HG03097 (cell line): ENCODE measurements around the gene FTH1.

ENCODE experiments used
- ATAC-seq: cut with Tn5 transposase; IDR thresholded peaks from one replicate; pipeline ENCODE4 v1.9.1; 2021; ENCODE audit not compliant: unreplicated experiment, low FRiP score

FTH1 gene

GRCh38 chr11:61951484-61952135, 15.8 kb downstream of the FTH1 start:
- ATAC-seq: no peak

- ATAC-seq: no peak
Observed at GRCh38 chr11:61950035-61950547, 17.3 kb downstream of the FTH1 start, which contains the start of gene BEST1. TSS of gene BEST1 (plus strand) at chr11:61950351. CDS start at chr11:61951807, 1,456 bp downstream.

DNA sequence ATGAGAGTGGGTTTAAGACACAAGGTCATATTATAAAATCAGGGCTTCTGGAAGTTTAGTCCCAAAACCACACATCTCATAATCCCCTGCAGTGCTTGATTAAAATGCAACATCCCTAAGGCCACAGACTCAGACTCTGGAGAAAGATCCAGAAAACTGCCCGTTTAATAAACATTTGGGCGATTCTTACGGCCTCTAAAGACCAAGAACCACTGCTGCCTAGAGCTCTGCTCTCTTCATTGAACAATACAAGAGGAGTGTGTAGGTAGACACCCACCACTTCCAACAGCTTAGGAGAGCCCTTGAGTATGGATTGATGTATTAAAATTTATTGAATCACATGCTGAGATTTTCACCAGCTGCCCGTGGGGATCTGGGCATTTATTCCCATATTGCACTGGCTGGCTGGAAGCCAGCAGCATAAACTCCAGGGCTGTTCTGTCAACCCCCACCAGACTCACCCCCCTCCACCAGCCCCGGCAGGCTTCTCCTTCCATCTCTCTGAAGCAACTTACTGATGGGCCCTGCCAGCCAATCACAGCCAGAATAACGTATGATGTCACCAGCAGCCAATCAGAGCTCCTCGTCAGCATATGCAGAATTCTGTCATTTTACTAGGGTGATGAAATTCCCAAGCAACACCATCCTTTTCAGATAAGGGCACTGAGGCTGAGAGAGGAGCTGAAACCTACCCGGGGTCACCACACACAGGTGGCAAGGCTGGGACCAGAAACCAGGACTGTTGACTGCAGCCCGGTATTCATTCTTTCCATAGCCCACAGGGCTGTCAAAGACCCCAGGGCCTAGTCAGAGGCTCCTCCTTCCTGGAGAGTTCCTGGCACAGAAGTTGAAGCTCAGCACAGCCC, 18.0 kb downstream of the FTH1 start:
- no peak for ATAC-seq

DNA sequence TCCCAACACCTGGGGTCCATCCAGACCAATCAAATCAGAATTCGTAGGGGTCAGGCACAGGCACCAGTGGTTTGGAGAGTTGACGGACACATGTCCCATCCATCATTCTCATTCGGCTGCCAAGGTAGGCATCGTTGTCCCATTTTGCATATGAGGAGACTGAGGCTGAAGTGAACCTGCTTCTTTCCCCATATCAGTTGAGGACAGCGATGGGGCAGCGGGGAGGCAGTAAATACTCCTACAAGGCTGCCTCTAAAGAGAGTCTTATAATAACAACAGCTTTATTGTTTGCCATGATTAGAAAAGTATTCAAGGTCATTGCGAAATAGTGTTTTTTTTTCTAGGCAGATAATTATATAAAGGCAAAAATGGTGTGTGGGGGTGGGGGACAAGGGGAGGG, 18.9 kb downstream of the FTH1 start:
- ATAC-seq: no peak

GRCh38 chr11:61947486-61948210, 19.8 kb downstream of the FTH1 start:
- no peak for ATAC-seq

DNA sequence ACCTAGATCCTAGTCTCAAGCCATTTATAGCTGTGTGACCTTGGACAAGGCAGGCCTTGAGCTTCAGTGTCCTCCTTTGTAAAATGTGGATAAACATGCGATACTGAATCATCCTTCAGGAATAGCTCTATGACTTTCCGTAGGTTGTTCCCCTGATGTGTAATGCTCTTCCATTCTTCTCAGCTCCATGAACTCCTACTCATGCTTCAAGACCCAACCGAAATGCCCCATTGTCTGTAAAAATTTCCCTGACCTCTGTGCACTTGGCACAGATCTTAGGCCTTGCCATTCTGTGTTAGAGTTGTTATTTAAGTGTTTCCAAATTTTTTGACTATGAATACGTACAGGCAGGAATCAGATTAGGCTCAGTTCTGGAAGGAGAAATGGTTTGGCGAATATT, 20.5 kb downstream of the FTH1 start:
- ATAC-seq: no peak

GRCh38 chr11:61945191-61945590, 22.2 kb downstream of the FTH1 start:
- ATAC-seq: no peak

DNA sequence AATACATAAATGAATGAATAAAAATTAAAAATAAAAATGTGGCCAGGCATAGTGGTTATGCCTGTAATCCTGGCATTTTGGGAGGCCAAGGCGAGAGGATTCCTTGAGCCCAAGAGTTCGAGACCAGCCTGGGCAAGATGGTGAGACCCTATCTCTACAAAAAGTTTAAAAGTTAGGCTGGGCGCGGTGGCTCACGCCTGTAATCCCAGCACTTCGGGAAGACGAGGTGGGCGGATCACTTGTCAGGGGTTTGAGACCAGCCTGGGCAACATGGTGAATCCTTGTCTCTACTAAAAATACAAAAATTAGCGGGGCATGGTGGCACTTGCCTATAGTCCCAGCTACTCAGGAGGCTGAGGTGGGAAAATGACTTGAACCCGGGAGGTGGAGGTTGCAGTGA, 27.0 kb downstream of the FTH1 start:
- no peak for ATAC-seq

DNA sequence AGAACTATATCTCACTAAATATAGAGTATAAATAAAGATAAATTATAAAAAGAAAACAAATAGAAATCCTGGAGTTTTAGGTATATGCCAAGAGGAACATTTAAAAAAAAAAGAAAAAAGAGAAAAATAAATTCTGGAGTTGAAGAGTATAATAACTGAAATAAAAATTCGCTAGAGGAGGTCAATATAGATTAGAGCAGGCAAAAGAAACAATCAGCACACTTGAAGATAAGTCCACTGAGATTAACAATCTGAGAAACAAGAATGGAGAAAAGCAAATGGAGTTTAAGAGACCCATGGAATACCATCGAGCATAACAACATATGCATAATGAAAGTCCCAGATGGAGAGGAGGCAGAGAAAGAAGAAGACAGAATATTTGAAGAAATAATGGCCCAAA, 31.6 kb downstream of the FTH1 start:
- no peak for ATAC-seq

GRCh38 chr11:61930933-61931332, 36.5 kb downstream of the FTH1 start:
- ATAC-seq: no peak

DNA sequence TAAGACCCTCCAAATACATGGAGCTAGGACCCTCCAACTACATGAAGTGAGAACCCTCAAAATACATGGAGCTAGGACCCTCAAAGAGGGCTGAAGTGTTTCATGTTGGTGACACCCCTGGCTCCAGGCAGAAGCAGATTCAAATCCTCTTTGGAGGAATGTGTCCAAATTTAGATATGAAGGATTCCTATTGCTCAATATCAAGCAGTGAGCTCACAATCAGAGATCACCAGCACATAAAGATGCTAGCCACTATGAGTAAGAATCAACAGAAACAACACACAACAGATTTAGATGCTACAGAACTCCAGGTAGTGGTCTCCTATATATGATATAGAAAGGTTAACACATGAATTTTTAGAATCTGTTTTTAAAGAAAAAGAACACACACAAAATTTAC, 38.8 kb downstream of the FTH1 start:
- no peak for ATAC-seq

DNA sequence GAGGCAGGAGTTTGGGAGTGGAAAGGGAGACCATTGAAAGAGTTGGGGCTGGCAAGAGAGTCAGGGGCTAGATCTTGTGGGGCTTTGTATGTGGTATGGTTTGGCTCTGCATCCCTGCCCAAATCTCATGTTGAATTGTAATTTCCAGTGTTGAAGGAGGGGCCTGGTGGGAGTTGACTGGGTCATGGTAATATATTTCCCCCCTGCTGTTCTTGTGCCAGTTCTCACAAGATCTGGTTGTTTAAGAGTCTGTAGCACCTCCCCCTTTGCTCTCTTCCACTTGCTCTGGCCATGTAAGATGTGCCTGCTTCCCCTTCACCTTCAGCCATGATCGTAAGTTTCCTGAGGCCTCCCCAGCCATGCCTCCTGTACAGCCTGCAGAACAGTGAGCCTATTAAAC, 39.9 kb downstream of the FTH1 start:
- ATAC-seq: no peak

- no peak for ATAC-seq
Observed at GRCh38 chr11:61926235-61926634, 41.2 kb downstream of the FTH1 start.

- ATAC-seq: no peak
Observed at GRCh38 chr11:61925736-61926135, 41.7 kb downstream of the FTH1 start.

DNA sequence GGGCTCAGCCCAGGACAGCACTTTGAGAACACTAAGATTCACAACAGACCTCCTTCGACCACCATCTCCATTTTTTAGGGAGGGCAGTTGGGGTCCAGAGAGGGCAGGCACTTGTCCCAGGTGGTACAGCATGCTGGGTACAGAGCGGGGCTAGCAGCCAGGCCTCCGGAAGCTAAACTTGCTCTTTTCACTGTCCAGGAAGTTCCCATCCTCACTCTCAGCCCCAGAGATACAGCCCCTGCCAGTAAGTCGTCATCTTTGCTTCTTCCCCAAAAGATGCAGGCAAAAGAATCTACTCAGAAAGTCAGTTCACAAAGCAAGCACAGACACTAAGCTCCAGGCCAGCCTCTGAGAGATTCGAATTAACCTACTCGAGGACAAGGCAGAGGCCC, 43.4 kb downstream of the FTH1 start:
- ATAC-seq: no peak

DNA sequence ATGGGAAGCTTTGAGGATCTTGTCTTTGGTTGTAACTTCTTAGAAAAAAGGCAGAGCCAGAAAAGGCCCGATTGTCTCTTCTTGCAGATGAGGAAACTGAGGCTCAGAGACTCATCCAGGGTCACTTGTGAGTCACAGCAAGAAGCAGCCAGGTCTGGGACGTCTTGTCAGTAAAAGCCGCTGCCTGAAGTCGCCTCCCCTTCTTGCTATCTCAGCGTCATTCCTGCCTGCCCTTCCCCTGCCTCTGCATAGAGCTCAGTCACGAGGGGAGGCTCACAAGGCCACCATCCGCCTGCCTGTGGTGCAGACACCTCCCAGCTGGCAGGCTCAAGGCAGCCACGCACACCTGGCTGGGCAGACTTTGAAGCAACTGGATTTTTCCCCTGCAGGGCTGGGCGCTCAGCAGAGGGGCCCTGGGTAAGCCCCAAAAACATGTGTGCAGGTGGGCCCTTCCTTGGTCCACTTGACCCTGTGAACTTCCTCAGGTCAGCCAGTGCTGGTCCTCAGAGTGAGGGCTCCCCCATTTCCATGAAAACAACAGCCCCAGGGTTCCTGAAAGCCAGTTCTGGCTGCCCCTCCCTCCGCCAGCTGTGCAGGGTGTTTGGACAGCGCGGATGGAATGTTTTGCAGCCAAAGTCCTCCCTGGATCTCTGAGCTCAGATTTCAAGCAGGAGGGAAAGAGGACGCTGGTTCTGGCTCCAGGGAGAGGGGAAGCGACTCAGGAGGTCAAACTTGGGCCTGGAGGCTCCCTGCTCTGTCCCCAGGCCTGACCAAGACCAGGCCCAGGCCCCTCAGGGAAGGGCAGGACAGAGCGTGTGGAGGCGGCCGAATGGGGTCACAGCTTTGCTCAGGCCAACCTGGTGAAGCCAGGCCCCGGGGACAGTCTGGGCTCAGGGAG, 44.0 kb downstream of the FTH1 start:
- ATAC-seq: no peak

- no peak for ATAC-seq
Observed at GRCh38 chr11:61922539-61922938, 44.9 kb downstream of the FTH1 start.

GRCh38 chr11:61921446-61921845, 46.0 kb downstream of the FTH1 start:
- ATAC-seq: no peak

GRCh38 chr11:61919705-61920631, 47.5 kb downstream of the FTH1 start:
- no peak for ATAC-seq
